GM12865 (cell line): Measurements from ENCODE around the gene BRD7.
"Not testable (repeated sequence)": the region's sequence is repeated elsewhere in the genome, so short reads cannot be mapped to it uniquely, and the experiment has no call there.

ENCODE experiments used
- DNase-seq: peaks from one replicate; pipeline ENCODE4 v3.0.0; 2010; ENCODE audit warnings: low read depth
- H3K4me3 ChIP-seq: 2 replicates; pipeline ENCODE4 v1.5.1; 2011; ENCODE audit warnings: mild to moderate bottlenecking, low read depth, low read length, control low read depth
- TF ChIP-seq, protein P1 (sequence below): IDR thresholded peaks from 2 replicates; pipeline ENCODE4 v1.5.1; 2011; ENCODE audit warnings: low read length, control low read depth, low read depth, inconsistent platforms; ENCODE audit not compliant: insufficient read depth; ENCODE audit errors: missing control alignments

BRD7 gene

DNA sequence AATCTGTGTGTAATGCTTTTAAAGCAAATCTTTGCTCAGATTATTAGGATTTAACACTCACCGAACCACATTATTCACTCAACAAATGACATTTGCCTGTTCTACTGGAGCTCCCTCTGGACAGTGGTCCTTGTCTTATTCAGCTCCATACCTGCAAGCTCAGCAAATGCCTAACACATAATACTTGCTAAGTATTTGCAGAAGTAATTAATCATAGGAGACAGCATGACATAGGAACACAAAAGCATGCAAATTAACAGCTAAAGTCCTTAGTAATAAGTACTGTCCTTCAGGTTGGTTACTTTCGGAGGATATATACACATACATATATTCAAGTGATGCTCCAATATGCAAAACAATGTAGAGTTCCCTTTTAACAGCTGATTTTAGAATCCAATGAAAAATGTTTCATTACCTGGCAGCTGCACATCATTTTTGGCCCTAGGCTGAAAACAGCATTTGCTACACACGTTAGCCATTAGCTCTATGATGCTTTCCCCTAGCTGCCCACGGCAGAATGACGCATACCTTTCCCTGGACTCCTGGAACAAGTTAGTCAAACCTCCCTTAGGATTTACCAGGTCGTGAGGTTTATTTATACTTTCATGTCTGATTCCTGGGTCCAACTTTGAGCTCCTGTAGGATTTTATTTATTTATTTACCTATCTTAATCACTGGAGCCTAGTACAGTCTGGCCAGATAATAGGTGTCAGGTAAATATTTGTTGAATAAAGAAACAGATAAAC is 8.6 kb downstream of the BRD7 start:
- no peak for DNase-seq
- TF ChIP-seq, protein P1, sequence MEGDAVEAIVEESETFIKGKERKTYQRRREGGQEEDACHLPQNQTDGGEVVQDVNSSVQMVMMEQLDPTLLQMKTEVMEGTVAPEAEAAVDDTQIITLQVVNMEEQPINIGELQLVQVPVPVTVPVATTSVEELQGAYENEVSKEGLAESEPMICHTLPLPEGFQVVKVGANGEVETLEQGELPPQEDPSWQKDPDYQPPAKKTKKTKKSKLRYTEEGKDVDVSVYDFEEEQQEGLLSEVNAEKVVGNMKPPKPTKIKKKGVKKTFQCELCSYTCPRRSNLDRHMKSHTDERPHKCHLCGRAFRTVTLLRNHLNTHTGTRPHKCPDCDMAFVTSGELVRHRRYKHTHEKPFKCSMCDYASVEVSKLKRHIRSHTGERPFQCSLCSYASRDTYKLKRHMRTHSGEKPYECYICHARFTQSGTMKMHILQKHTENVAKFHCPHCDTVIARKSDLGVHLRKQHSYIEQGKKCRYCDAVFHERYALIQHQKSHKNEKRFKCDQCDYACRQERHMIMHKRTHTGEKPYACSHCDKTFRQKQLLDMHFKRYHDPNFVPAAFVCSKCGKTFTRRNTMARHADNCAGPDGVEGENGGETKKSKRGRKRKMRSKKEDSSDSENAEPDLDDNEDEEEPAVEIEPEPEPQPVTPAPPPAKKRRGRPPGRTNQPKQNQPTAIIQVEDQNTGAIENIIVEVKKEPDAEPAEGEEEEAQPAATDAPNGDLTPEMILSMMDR, result no peak
- H3K4me3 ChIP-seq, result no peak overlapping the region

GRCh38 chr16:50359626-50360025 is 9.2 kb downstream of the BRD7 start:
- TF ChIP-seq, protein P1, result no peak
- H3K4me3 ChIP-seq, result no peak overlapping the region
- DNase-seq, result no peak

DNA sequence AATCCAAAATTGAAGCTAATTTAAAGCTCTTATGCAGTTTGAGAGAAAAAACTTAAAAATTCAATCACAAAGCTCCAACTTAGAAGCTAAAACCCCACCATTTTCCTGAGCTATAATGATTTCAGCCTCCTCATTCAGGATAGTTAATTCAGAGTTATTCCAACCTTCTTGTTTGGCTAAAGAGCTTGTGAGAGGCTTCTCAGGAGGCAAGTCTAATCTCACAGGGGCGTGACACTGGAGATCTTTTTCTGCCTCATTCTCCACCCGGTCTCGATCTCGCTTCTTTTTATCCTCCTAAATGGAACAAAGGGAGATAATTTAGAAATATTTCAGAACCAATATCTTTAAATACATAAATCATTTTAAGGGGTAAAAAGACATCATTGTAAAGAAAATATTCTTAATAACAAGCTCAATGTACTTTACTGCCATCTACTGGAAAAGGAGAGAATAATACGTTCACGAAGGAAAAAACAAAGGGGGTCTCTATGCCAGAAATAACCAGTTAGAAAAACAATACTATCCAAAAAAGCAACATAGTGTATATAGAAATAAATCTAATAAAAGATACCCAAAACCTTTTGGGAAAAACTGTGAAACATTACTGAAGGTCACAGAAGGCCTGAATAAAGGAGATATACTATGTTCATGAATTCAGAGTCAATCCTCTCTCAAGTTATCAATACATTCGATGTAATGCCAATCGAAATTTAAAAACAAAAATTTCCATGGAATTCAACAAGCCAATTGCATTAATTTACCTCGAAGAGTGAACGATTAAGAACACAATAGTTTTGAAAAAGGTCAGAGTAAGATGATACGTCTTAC is 13.9 kb downstream of the BRD7 start:
- DNase-seq, result no peak
- TF ChIP-seq, protein P1, result peak; percentile 50
- H3K4me3 ChIP-seq, result no peak overlapping the region

DNA sequence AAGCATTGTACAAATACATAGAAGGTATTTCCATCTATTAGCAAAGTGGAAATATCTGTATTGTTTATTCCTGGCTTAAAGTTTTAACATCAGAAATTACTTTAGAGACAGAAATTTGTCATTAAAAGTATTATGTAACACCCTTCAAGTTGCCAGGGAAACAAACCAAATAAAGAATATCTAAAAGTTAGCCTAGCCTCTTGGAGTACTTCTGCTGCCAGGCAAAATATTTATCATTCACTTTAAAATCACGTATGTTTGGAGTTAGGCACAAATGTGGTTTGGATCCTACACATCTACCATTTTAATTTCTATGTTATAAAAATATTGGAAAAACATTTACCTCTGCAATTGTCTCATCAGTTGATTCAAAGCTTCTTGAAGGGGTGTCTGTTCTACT is 14.7 kb downstream of the BRD7 start:
- DNase-seq, result no peak
- TF ChIP-seq, protein P1, result no peak
- no peak overlapping the region for H3K4me3 ChIP-seq

DNA sequence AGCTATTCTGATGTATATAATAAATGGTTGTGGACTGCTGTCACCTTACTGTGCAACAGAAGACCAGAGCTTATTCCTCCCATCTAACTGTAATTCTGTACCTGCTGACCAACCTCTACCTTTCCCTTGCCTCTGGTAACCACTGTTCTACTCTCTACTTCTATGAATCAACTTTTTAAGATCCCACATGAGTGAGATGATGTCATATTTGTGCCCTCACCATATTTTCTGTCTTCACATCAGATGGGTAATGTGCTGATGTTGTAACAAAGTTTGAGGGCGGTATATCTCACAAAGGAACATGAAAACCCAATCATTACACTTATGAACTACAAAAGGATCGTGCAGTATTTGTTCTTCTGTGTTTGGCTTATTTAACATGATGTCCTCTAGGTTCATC is 16.8 kb downstream of the BRD7 start:
- no peak for DNase-seq
- H3K4me3 ChIP-seq, result no peak overlapping the region
- TF ChIP-seq, protein P1, result no peak

GRCh38 chr16:50351116-50351515 is 17.7 kb downstream of the BRD7 start:
- no peak overlapping the region for H3K4me3 ChIP-seq
- no peak for DNase-seq
- TF ChIP-seq, protein P1, result no peak

DNA sequence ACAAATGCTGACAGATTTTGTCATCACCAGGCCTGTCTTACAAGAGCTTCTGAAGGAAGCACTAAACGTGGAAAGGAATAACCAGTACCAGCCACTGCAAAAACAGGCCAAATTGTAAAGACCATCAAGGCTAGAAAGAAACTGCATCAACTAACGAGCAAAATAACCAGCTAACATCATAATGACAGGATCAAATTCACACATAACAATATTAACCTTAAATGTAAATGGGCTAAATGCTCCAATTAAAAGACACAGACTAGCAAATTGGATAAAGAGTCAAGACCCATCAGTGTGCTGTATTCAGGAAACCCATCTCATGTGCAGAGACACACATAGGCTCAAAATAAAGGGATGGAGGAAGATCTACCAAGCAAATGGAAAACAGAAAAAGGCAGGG is 23.6 kb downstream of the BRD7 start:
- DNase-seq, result not testable (repeated sequence)

GRCh38 chr16:50343566-50343965 is 25.2 kb downstream of the BRD7 start:
- not testable (repeated sequence) for DNase-seq

More for the DNA sequence above, 23.6 kb downstream of the BRD7 start:
- H3K4me3 ChIP-seq, result not testable (repeated sequence)

More at GRCh38 chr16:50343566-50343965, 25.2 kb downstream of the BRD7 start:
- H3K4me3 ChIP-seq, result not testable (repeated sequence)
